ENCODE data around the gene DUSP16.
"Not testable (repeated sequence)": the region's sequence is repeated elsewhere in the genome, so short reads cannot be mapped to it uniquely, and the experiment has no call there.

Gene DUSP16

DNA sequence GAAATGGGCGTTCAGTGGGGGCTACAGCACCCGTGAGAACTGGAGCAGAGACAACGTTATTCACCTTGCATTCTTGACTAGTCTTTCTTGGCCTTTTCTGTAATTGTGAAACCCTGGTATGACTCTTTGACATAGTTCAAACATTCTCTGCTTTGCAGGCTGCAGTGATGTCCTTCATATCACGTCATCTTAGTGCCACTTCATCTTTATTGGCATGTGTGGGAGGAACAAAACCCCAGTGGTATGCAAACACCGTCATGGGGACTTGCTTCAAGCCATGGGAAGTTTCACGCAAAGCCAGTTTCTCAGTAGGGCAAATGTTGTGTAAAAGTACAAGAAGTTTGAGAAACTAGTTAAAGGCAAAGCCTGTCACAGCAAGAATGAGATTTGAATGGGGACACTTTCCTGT is 20.2 kb upstream of the DUSP16 start:
- TF ChIP-seq, protein P1, sequence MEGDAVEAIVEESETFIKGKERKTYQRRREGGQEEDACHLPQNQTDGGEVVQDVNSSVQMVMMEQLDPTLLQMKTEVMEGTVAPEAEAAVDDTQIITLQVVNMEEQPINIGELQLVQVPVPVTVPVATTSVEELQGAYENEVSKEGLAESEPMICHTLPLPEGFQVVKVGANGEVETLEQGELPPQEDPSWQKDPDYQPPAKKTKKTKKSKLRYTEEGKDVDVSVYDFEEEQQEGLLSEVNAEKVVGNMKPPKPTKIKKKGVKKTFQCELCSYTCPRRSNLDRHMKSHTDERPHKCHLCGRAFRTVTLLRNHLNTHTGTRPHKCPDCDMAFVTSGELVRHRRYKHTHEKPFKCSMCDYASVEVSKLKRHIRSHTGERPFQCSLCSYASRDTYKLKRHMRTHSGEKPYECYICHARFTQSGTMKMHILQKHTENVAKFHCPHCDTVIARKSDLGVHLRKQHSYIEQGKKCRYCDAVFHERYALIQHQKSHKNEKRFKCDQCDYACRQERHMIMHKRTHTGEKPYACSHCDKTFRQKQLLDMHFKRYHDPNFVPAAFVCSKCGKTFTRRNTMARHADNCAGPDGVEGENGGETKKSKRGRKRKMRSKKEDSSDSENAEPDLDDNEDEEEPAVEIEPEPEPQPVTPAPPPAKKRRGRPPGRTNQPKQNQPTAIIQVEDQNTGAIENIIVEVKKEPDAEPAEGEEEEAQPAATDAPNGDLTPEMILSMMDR (IDR thresholded peaks at IDR 0.05; ENCODE audit: low read length, missing control alignments): no peak
- DNase-seq (ENCODE audit: low read depth): peak; percentile 49
- H3K4me3 ChIP-seq (replicated peaks; ENCODE audit: low read depth, low read length): no peak overlapping the region

GRCh38 chr12:12582193-12582881 is 19.7 kb upstream of the DUSP16 start:
- TF ChIP-seq, protein P1 (IDR thresholded peaks at IDR 0.05; ENCODE audit: low read length, missing control alignments): no peak
- no peak overlapping the region for H3K4me3 ChIP-seq (replicated peaks; ENCODE audit: low read depth, low read length)
- DNase-seq (ENCODE audit: low read depth): no peak

DNA sequence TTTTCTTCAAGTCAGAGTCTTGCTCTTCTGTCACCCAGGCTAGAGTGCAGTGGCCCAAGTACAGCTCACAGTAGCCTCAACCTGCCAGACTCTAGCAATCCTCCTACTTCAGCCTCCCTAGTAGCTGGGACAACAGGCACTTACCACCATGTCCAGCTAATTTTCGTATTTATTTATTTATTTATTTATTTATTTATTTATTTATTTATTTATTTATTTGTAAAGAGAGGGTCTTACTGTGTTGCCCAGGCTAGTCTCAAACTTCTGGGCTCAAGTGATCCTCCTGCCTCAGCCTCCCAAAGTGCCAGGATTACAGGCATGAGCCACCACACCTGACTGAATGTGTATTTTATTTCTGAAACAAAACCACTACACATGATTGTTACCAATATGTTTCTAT is 18.1 kb upstream of the DUSP16 start:
- DNase-seq (ENCODE audit: low read depth); H3K4me3 ChIP-seq (replicated peaks; ENCODE audit: low read depth, low read length): not testable (repeated sequence)

- no peak overlapping the region for H3K4me3 ChIP-seq (replicated peaks; ENCODE audit: low read depth, low read length)
- TF ChIP-seq, protein P1 (IDR thresholded peaks at IDR 0.05; ENCODE audit: low read length, missing control alignments): no peak
- no peak for DNase-seq (ENCODE audit: low read depth)
Observed at GRCh38 chr12:12577786-12578185, 15.1 kb upstream of the DUSP16 start.

- TF ChIP-seq, protein P1 (IDR thresholded peaks at IDR 0.05; ENCODE audit: low read length, missing control alignments): no peak
- no peak for DNase-seq (ENCODE audit: low read depth)
- no peak overlapping the region for H3K4me3 ChIP-seq (replicated peaks; ENCODE audit: low read depth, low read length)
Observed at GRCh38 chr12:12572659-12573058, 10.0 kb upstream of the DUSP16 start.

DNA sequence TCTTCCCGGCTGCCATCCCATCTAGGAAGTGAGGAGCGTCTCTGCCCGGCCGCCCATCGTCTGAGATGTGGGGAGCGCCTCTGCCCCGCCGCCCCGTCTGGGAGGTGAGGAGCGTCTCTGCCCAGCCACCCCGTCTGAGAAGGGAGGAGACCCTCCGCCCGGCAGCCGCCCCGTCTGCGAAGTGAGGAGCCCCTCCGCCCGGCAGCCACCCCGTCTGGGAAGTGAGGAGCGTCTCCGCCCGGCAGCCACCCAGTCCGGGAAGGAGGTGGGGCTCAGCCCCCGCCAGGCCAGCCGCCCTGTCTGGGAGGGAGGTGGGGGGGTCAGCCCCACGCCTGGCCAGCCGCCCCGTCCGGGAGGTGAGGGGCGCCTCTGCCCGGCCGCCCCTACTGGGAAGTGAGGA is 3.3 kb upstream of the DUSP16 start:
- DNase-seq (ENCODE audit: low read depth); H3K4me3 ChIP-seq (replicated peaks; ENCODE audit: low read depth, low read length): not testable (repeated sequence)

- H3K4me3 ChIP-seq (replicated peaks; ENCODE audit: low read depth, low read length): no peak overlapping the region
- TF ChIP-seq, protein P1 (IDR thresholded peaks at IDR 0.05; ENCODE audit: low read length, missing control alignments): no peak
- DNase-seq (ENCODE audit: low read depth): no peak
Observed at GRCh38 chr12:12564911-12565310, 2.2 kb upstream of the DUSP16 start.

DNA sequence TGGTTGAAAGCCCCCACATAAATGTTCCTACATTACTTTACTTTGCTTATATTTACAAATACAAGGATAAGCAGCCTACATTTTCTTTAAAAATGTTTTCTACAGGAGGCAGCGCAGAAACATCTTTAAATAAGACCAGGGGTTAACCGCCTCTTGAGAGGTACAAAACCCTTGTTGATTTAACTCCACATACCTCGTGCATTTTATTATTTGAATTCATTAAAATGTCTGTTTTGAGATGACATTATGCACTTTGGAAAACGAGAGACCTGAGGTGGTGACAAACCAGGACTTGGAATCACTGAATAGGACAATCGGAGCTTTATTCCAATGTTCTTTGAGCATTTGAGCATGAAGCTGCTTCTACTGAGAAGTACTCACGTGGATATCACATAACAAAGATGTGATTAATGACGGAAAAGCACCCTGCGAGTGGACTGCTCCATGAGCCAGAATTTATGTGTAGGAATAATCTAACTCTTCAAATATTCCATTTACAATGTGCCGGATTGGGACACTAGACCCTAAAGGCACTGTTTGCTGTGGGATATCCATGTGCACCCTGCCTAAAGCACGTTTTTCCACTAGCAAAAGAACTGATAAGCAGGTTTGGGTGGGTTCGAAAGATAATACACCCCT is 746 bp upstream of the DUSP16 start:
- TF ChIP-seq, protein P1 (IDR thresholded peaks at IDR 0.05; ENCODE audit: low read length, missing control alignments): no peak
- DNase-seq (ENCODE audit: low read depth): peak; percentile 24
- peak overlapping the region; percentile 82 for H3K4me3 ChIP-seq (replicated peaks; ENCODE audit: low read depth, low read length)

Measured in fibroblast of pulmonary artery (primary cell).